C4-2B (cell line): ENCODE data around the gene RNF130.
"Not testable (repeated sequence)": the region's sequence is repeated elsewhere in the genome, so short reads cannot be mapped to it uniquely, and the experiment has no call there.

Source experiments
- H3K27ac ChIP-seq: fragments of 450-650 bp; 2 replicates; pipeline ENCODE4 v1.5.1; 2017
- CTCF ChIP-seq: fragments of 450-650 bp; conservative IDR thresholded peaks from 2 replicates; pipeline ENCODE4 v1.5.1; 2017; ENCODE audit warnings: mild to moderate bottlenecking
- ZFX ChIP-seq: fragments of 450-650 bp; IDR thresholded peaks from 2 replicates; pipeline ENCODE4 v1.6.1; 2017

The RNF130 gene

GRCh38 chr5:180026320-180026719, 45.2 kb downstream of the RNF130 start:
- H3K27ac ChIP-seq, result no peak overlapping the region
- TF ChIP-seq ZFX (no peak), CTCF (no peak)

- no peak overlapping the region for H3K27ac ChIP-seq
- TF ChIP-seq CTCF (no peak; the same call in 1 of the 2 replicates), ZFX (no peak)
These were observed 49.7 kb downstream of the RNF130 start for GRCh38 chr5:180021900-180022299.

GRCh38 chr5:180020176-180020575, 51.4 kb downstream of the RNF130 start:
- H3K27ac ChIP-seq, result no peak overlapping the region
- TF ChIP-seq ZFX (no peak), CTCF (no peak)

- no peak overlapping the region for H3K27ac ChIP-seq
- TF ChIP-seq CTCF, result no peak
- no peak for TF ChIP-seq ZFX
These were observed 53.1 kb downstream of the RNF130 start for GRCh38 chr5:180018347-180019060.

- H3K27ac ChIP-seq, result not testable (repeated sequence)
These were observed 56.0 kb downstream of the RNF130 start for GRCh38 chr5:180015523-180015922.

GRCh38 chr5:180013678-180014077, 57.9 kb downstream of the RNF130 start:
- TF ChIP-seq ZFX, result no peak
- H3K27ac ChIP-seq, result no peak overlapping the region

GRCh38 chr5:180012316-180012715, 59.2 kb downstream of the RNF130 start:
- TF ChIP-seq ZFX (no peak), CTCF (no peak)
- H3K27ac ChIP-seq, result no peak overlapping the region

- no peak for TF ChIP-seq ZFX
- TF ChIP-seq CTCF, result no peak
These were observed 60.9 kb downstream of the RNF130 start for GRCh38 chr5:180010636-180011035.

More at GRCh38 chr5:180010636-180011035, 60.9 kb downstream of the RNF130 start:
- no peak overlapping the region for H3K27ac ChIP-seq
